ENCODE measurements around the gene FAM13A.

The FAM13A gene

GRCh38 chr4:88828842-88829571 is 228.0 kb downstream of the FAM13A start:
- DNase-seq: no peak

DNA sequence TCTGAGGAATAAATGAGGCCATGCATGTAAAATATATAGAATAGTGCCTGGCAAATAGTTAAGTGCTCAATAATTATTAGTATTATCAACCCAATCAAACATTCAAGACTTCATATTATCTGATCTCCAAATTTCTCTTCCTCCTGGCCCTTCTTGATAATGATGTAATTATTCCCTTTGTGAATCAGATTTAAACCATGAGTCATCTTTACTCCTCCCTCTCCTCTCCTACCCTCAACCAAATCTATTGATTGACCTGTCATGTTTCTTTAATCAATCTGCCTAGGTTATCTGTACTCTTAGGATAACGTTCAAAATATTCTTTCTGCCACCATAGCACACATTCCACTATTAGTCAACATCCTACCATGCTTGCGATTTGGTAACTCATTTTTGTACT is 229.5 kb downstream of the FAM13A start:
- no peak for DNase-seq

- no peak for DNase-seq
These were observed 230.2 kb downstream of the FAM13A start for GRCh38 chr4:88826771-88827170.

- no peak for DNase-seq
These were observed 231.1 kb downstream of the FAM13A start for GRCh38 chr4:88825931-88826330.

GRCh38 chr4:88823058-88823919 is 233.7 kb downstream of the FAM13A start:
- DNase-seq: peak; percentile 60

DNA sequence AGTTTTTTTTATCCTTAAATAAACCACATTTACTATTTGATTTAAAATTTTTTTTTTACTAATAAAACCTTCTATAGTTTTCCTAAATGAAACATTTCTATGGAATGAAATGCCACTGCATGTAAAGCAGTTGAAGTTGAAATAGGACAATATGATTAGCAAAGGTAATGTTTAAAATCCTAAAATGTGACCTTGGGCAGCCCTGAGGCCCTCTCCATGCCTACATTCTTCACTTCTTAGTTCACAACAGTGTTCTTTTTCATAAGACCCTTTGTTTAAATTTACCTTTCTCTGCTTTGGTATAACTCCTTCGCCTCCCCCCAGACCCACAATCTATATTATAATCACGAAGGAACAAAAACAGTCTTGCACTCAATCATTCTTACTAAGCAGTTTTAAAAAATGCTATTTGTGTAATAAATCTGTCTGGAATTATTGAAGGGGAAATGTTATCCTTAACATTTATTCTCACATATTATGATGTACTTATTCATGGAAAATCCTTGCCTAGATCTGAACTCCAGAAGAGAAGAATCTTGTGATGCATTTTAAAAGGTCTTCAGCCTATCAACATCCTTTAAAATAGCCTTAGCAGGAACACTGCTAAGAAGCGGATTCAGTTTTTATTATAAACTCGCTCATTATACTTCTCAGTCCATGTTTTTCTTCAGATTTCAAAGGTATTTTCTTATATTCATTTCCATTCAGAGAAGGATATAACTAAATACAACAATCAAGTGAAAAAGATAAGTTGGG is 234.8 kb downstream of the FAM13A start:
- no peak for DNase-seq

GRCh38 chr4:88821522-88821921 is 235.5 kb downstream of the FAM13A start:
- no peak for DNase-seq

DNA sequence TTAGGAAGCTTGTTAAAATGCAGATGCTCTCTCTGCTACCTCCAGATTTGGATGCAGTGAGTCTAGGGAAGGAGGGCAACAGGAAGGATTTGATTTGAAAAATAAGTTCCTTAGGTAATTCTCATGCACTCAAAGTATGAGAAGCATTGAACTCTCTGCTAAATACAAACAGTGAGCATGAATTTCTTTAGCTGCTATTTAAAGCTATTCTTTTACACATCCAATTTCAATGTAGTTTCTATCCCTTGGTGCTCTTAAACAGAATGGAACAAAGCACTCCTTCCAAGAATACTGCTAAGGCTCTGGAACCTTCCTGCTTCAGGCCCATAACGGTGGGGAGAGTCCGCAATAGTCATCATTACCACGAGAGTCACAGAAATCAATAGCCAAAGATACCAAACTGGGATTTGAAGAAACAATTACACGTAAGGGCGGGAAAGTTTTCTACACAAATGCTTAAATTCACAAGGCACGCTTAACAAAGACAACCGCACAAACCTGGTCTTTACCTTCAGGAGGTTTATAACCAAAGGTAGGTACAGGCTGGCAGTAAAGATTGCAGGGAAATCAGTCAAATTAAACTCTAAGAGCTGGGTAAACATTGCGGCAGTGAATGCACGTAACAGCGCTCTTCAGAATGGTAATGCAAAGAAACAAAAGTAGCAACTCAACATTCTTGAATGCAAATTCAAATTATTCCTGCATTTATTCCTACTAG is 236.1 kb downstream of the FAM13A start:
- DNase-seq: no peak

DNA sequence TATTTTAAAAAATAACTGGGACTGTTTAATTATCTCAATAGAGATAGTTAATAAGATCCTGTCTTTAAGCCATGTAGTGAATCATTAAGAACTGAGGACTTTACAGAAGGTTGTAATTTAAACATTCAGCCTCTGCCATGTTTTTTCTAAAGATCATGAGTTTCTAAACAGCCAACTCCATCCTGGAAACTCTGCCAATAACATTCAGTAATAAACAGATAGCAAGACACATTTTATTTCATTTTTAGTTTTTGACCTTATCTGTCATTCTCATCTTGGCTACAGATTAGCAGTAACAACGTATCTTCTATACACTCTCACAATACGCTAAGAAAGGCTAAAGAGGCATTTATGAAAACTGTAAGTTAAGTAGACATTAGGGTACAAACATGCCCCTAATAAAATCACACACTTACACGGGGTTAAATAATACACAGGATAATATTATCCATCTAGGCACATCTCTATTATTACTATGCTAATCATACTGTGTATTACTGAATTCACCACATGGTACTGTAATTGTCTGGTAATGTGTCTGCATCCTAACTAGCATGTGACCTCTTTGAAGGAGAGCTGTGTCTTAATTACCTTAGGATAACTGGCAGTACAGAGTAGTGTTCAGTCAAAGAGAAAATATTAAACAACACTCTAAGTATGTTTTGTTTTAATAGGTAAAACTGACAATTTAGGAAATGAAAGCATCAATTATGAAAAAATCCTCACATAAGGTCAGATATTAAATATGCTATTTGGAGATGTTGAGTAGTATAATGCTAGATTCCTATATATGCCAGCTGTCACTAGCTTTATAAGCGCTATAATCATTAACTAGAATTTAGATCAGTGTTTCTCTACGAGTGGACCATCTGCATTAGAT is 236.9 kb downstream of the FAM13A start:
- DNase-seq: no peak

GRCh38 chr4:88818631-88819470 is 238.1 kb downstream of the FAM13A start:
- peak; percentile 33 for DNase-seq

DNA sequence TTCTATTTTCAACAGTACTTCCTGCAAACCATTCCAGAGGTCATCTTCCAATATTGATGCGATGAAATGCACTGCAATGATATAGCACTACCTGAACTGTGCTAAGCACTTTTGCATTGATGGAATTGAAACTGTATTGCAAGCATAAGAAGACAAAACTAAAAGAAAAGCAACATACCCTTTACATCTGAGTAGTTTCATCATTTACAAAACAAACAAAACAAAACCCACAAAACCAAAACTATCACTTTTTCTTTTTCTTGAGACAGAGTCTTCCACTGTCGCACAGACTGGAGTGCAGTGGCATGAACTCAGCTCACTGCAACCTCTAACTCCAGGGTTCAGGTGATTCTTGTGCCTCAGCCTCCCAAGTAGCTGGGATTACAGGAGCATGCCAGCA is 239.2 kb downstream of the FAM13A start:
- no peak for DNase-seq

DNA sequence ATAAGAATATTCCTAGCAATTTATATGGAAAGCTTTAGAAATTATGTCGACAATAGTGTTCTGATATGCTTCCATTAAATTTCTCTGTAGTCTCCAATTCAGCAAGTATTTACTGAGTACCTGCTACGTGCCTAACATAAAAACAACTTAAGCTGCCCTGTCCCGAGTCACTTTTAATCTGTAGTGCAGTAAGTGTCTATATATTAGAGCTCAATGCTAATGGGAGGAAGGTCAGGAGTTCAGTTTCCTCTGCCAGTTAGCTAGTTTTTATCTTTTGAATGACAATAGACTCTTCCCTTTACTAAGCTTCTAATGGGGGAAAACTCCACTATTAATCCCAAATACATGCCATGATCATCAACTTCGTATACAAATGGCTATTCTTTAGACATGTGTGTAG is 240.6 kb downstream of the FAM13A start:
- no peak for DNase-seq

DNA sequence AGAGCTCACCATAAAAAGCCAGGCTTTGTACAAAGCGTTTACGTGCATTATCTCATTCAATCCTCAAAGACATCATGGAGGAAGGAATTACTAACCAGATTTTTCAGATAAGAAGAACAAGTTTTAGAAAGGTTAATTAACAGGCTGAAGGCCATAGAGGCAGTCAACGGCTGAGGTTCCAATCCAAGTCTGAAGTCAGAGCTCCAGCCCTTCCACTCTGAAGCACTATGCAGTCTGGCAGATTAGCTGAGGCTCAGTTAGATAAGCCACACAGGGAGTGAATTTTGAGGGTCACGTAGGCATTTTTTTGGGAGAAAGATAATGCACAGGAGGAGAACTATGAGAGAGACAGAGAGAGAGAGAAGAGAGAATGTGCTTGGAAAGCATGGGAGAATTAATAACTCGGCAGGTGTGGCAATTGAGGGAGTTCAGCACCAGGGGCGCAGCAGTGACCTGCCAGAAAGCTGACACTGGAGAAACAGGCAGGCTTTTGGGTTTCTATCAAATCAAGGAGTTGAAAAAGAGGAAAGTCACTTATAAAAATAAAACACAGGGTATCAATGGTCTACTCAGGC is 242.9 kb downstream of the FAM13A start:
- DNase-seq: no peak

DNA sequence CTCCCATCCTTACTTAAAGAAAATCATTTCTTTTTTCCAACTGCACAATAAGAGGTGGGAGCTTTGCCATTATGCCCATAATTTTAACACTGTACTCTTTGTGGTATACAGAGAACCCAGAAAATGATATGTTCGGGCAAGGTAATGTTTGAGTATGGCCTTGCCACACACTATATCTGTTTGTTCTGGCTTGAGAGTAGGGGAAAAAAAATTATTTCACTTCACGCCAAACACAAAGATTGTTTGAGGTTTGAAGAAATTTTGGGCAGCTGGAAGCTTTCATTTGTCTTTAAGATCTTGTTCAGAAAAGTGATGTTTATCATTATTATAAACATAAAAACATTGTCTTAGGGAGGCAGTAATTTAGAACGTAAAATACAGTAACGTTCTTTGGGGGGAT is 244.0 kb downstream of the FAM13A start:
- DNase-seq: no peak

GRCh38 chr4:88812420-88812819 is 244.6 kb downstream of the FAM13A start:
- no peak for DNase-seq

GRCh38 chr4:88811904-88812303 is 245.1 kb downstream of the FAM13A start:
- DNase-seq: no peak

- no peak for DNase-seq
These were observed 246.7 kb downstream of the FAM13A start for GRCh38 chr4:88810325-88810724.

DNA sequence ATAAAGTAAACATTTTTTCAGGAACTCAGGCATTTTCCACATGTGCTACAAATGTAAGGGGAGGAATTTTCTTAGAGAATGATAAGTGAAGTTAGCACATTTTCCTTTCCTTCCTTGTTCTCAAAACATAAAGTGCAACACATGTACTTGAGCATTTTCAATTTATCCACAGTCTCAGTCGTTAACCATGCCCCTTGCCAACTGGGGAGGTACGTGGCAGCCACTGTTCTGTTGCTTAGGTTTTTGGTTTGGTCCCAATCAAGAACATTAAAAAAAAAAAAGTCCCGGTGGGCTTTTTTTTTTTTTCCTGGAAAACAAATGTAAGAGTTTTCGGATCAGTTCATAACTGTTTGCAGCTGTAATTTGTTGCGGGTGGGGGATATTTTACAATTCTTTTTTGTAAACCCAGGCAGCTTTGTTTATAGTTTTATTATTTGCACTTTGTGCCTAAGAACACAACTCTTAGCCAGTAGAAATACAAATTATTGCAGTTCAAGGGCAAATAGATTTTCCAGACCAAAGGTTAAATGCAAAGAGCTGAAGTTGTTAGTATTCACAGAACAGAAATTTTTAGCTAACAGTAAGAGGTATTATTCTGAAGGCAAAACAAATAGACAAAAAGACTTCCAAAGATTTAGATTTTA is 247.3 kb downstream of the FAM13A start:
- DNase-seq: no peak

- no peak for DNase-seq
These were observed 247.9 kb downstream of the FAM13A start for GRCh38 chr4:88809101-88809500.

DNA sequence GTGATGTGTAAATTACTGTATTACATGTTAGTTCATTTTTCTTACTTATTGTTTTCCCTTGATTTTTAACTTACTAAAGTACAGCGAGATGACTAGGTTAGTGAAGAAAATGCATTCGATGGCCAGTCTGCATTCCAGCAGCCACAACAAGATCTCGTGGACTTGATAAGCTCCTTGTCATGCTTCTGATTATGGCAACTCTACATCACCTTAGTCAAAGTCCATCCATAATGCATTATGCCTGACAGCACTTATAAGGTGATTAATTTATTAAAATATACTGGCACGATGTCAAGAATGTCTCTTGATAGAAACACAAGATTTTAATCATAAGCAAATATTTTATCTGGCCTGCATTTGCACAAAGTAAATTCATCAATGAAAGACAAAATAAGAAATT is 249.5 kb downstream of the FAM13A start:
- no peak for DNase-seq
